HG03457 (cell line): ENCODE results near the gene CFAP97D2.
"Not testable (repeated sequence)": the region's sequence is repeated elsewhere in the genome, so short reads cannot be mapped to it uniquely, and the experiment has no call there.

Source experiments
- ATAC-seq: cut with Tn5 transposase; IDR thresholded peaks from one replicate; pipeline ENCODE4 v1.9.1; 2021; ENCODE audit warnings: moderate number of reproducible peaks; ENCODE audit not compliant: unreplicated experiment

The CFAP97D2 gene

DNA sequence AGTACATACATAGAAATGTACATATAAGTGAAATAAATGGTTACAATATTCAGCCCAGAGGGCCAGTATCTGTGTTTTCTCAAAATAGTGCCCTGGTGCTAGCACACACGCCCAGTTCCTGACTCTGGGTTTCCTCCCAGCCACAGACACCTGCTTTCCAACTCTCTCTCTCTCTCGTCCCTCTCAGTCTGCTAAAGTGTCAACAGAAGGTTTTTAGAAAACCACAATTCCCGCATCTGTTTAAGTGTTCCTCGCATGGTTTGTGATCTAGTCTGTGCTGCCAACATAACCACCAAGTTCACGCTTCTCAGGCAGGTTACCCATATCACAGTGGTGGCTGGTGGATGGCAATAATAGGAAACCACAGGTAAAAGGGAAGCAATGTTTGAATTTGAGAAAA is 84.5 kb downstream of the CFAP97D2 start:
- ATAC-seq, result no peak

DNA sequence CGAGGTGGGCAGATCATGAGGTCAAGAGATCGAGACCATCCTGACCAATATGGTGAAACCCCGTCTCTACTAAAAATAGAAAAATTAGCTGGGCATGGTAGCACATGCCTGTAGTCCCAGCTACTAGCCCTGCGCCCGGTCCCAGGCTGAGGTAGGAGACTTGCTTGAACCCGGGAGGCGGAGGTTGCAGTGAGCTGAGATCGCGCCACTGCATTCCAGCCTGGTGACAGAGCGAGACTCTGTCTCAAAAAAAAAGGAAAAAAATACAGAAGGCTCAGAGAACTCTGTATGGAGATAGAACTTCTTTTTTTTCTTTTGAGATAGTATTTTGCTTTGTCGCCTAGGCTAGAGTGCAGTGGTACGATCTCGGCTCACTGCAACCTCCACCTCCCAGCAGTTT is 85.3 kb downstream of the CFAP97D2 start:
- not testable (repeated sequence) for ATAC-seq

DNA sequence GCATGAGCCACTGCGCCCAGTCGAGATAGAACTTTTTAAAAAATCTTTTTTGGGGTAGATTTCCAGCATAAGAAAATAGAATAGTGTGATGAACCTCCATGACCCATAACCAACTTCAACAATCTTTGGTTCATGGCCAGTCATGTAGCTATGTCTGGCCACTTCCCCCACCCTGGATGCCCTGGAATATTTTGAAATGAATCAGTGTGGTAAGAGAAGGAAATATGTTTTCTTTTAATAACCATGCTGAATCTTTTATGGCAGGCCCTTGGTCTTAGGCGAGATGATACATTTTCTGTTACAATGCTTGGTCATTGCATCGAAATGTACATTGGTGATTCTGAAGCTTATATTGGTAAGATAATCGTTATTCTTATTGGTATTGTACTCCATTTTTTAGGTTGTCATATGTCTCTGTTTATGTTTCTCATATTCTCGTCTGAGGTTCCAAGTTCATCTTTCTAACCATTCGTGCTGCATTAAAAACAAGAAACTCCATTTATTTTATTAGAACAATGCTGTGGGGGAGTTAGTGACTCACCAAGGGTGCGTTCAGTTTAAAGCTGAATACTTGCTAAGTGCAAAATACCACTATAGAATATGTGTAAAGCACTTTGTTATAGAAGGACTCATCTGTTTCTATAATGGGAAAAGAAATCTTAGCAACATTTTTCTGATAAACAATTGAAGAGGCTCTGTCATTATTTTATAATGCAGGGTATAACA is 86.0 kb downstream of the CFAP97D2 start:
- no peak for ATAC-seq

GRCh38 chr13:114266241-114266640 is 87.2 kb downstream of the CFAP97D2 start:
- no peak for ATAC-seq

GRCh38 chr13:114268344-114269280 is 89.6 kb downstream of the CFAP97D2 start:
- ATAC-seq, result no peak

- ATAC-seq, result no peak
Measured at GRCh38 chr13:114269281-114269770, 90.3 kb downstream of the CFAP97D2 start.
